ENCODE results near the gene CCSER1. TPM values are rescaled to one million over a fixed set of nuclear protein-coding genes. Genes with fewer than 3 reads are reported as not detected.

Gene CCSER1
- total RNA-seq, 1 donor, result 0.43 TPM

DNA sequence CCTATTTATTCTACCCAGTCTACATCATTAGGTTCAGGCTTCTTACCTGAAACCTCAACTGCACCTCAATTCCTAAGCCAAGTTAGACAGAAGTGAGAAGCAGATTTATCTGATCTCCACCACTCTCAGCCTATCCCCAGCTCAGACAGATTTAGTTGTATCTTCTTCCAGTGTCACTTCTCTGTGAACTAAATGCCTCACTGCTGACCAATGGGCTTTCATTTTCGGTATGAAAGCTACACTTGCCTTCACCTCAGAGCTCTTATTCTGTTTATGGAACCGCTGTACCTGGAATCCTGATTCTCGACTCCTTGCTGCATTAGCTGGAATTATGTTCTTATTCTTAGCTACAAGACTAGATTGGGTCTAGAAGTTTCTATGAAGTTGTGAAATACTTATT is 833.2 kb downstream of the CCSER1 start:
- TF ChIP-seq, protein P1, sequence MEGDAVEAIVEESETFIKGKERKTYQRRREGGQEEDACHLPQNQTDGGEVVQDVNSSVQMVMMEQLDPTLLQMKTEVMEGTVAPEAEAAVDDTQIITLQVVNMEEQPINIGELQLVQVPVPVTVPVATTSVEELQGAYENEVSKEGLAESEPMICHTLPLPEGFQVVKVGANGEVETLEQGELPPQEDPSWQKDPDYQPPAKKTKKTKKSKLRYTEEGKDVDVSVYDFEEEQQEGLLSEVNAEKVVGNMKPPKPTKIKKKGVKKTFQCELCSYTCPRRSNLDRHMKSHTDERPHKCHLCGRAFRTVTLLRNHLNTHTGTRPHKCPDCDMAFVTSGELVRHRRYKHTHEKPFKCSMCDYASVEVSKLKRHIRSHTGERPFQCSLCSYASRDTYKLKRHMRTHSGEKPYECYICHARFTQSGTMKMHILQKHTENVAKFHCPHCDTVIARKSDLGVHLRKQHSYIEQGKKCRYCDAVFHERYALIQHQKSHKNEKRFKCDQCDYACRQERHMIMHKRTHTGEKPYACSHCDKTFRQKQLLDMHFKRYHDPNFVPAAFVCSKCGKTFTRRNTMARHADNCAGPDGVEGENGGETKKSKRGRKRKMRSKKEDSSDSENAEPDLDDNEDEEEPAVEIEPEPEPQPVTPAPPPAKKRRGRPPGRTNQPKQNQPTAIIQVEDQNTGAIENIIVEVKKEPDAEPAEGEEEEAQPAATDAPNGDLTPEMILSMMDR (IDR thresholded peaks at IDR 0.05; ENCODE audit: insufficient read depth, low read depth, low read length), result no peak
- DNase-seq (ENCODE audit: low read depth), result no peak
- H3K4me3 ChIP-seq (ENCODE audit: low read depth, low read length), result no peak overlapping the region

DNA sequence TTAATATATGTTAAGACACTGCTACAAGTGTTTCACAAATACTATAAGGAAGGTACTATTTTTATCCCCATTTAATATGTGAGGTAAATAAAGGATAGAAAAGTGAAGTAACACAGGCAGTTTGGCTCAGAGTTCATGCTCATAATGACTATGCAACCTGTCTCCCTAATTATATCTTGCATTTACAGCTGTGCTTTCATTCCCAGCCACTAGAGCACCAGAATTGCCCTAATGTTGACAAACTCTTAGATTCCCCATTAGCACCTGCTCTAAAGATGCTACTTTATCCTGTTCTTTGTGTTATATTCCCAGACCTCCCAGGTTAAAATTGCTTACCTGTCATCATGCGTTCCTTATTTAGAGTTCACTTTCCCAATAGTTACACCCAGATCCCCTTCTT is 833.6 kb downstream of the CCSER1 start:
- DNase-seq (ENCODE audit: low read depth), result no peak
- H3K4me3 ChIP-seq (ENCODE audit: low read depth, low read length), result no peak overlapping the region
- TF ChIP-seq, protein P1 (IDR thresholded peaks at IDR 0.05; ENCODE audit: insufficient read depth, low read depth, low read length), result no peak

DNA sequence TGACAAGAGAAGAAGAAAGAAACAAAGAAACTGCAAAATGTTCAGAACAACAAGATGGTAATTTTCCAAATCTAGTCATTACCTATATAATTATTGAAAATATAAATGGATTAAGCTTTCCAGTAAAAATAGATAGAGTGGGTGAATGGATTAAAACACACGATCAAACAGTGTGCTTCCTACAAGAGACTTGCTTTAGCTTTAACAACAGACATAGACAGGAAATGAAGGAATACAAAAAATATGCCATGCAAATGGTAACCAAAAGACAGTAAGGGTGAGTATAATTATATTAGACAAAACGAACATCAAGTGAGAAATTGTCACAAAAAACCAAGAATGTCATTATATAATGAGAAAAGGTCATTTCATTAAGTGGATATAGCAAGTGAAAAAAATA is 842.8 kb downstream of the CCSER1 start:
- DNase-seq (ENCODE audit: low read depth), result no peak
- H3K4me3 ChIP-seq (ENCODE audit: low read depth, low read length), result no peak overlapping the region
- TF ChIP-seq, protein P1 (IDR thresholded peaks at IDR 0.05; ENCODE audit: insufficient read depth, low read depth, low read length), result no peak

DNA sequence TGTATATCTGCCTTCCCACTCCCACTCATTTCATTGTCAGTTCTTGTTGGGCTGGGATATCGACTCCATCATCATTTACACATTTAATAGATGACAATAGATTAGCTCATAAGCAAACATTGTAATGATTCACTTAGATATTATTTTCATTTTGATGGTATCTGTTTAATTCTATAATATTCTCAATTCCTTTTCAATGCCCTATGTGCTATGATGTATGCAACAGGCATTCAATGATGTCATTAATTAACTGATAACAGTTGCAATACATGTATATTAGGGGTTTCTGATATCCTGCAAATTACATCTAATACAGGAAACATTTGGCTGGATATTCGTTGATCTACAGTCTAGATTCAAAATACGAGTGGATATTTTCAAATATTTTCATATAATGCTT is 850.5 kb downstream of the CCSER1 start:
- TF ChIP-seq, protein P1 (IDR thresholded peaks at IDR 0.05; ENCODE audit: insufficient read depth, low read depth, low read length), result no peak
- no peak for DNase-seq (ENCODE audit: low read depth)

DNA sequence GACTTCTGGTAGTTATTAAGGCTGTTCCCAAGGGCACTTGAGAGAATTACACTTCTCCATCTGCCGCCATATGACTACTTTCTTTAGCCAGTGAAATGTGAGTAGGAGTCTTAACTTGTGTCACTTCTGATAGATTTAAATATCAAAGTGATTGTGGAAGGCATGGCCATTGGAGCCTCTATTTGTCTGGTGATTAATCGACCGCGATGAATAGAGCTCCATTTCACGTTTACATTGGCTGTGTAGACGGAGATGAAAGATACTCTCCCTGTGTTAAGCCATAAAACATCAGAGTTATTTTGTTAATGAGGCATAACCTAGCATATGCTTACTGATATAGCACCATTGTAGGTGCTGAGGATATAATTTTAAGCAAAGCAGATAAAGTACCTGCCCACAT is 852.4 kb downstream of the CCSER1 start:
- no peak for DNase-seq (ENCODE audit: low read depth)
- H3K4me3 ChIP-seq (ENCODE audit: low read depth, low read length), result no peak overlapping the region
- TF ChIP-seq, protein P1 (IDR thresholded peaks at IDR 0.05; ENCODE audit: insufficient read depth, low read depth, low read length), result no peak

More for the DNA sequence above, 850.5 kb downstream of the CCSER1 start:
- H3K4me3 ChIP-seq (ENCODE audit: low read depth, low read length), result no peak overlapping the region

DNA sequence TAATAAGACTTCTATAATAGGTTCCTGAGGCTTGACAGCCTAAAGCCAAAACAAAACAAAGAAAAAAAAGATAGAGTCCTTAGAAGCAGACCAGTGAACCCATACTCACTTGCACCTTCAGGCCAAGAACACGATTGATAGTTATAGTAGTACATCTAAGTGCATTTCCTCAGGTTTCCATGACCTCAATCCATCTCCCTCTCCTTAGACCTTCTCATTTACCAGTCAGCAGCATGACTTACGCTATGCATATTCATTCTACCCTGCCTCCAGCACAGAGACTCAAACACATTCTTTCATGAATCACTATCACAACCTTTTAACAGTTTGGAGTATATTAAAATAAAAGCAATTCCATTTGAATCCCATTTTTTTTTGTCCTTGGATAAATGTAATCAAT is 855.6 kb downstream of the CCSER1 start:
- DNase-seq (ENCODE audit: low read depth), result no peak
- H3K4me3 ChIP-seq (ENCODE audit: low read depth, low read length), result no peak overlapping the region
- TF ChIP-seq, protein P1 (IDR thresholded peaks at IDR 0.05; ENCODE audit: insufficient read depth, low read depth, low read length), result no peak

DNA sequence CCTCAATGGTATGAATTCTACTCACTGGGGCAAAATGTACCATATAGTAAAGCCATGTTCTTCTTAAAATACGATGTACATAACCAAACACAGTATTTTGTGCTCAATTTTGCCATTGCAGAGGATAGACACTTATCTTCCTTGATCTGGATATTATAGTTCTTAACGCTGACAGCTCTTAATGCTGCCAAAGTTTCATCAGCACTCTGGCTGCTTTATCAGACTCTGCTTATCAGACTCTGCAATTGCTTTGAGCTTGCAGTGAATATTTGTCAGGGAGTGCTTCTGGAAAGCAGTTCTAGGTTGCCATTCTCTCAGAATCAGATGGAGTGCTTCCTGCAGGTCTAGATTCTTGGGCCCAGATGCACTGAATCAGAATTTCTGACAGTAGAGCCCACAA is 863.1 kb downstream of the CCSER1 start:
- H3K4me3 ChIP-seq (ENCODE audit: low read depth, low read length), result no peak overlapping the region
- TF ChIP-seq, protein P1 (IDR thresholded peaks at IDR 0.05; ENCODE audit: insufficient read depth, low read depth, low read length), result no peak

More for the DNA sequence above, 863.1 kb downstream of the CCSER1 start:
- DNase-seq (ENCODE audit: low read depth), result no peak

All from fibroblast of villous mesenchyme (primary cell).